Activated CD4-positive, alpha-beta T cell treated with anti-CD3 and anti-CD28 coated beads for 24 hours (primary cell): ENCODE measurements around the gene NANOS2.

Source experiments
- DNase-seq, 2 donors: peaks; one replicate each; pipeline ENCODE4 v3.0.0-alpha.2; 2020; ENCODE audit warnings: low read depth in 2 of 2

Gene NANOS2

GRCh38 chr19:45895519-45895972, 19.0 kb downstream of the NANOS2 start:
- no peak for DNase-seq

- no peak for DNase-seq
Measured at GRCh38 chr19:45890877-45891276, 23.7 kb downstream of the NANOS2 start.

GRCh38 chr19:45889210-45889885, 25.2 kb downstream of the NANOS2 start:
- DNase-seq = no peak

GRCh38 chr19:45887200-45887710, 27.3 kb downstream of the NANOS2 start:
- DNase-seq = no peak

- peak; percentile 78 to 81 for DNase-seq
Measured at GRCh38 chr19:45886427-45887199, 28.0 kb downstream of the NANOS2 start.

- peak; percentile 74 to 75 for DNase-seq
Measured at GRCh38 chr19:45885556-45886426, 28.8 kb downstream of the NANOS2 start, which contains the start of gene IRF2BP1. Gene IRF2BP1 (minus strand): TSS chr19:45886141. CDS start chr19:45885774, 367 bp downstream.

GRCh38 chr19:45884682-45885555, 29.7 kb downstream of the NANOS2 start:
- no peak for DNase-seq

- no peak for DNase-seq
Measured at GRCh38 chr19:45883881-45884681, 30.5 kb downstream of the NANOS2 start.

GRCh38 chr19:45883586-45883880, 31.0 kb downstream of the NANOS2 start:
- DNase-seq = no peak

- DNase-seq = peak; percentile 75 to 85
Measured at GRCh38 chr19:45882652-45883585, 31.7 kb downstream of the NANOS2 start.

- no peak for DNase-seq
Measured at GRCh38 chr19:45881909-45882528, 32.6 kb downstream of the NANOS2 start.

GRCh38 chr19:45881082-45881908, 33.3 kb downstream of the NANOS2 start:
- no peak for DNase-seq

- no peak for DNase-seq
Measured at GRCh38 chr19:45879971-45880370, 34.6 kb downstream of the NANOS2 start.

- no peak for DNase-seq
Measured at GRCh38 chr19:45879055-45879454, 35.5 kb downstream of the NANOS2 start.

GRCh38 chr19:45878043-45878794, 36.4 kb downstream of the NANOS2 start:
- no peak for DNase-seq

- DNase-seq = no peak
Measured at GRCh38 chr19:45876411-45877197, 38.0 kb downstream of the NANOS2 start.

GRCh38 chr19:45876161-45876410, 38.5 kb downstream of the NANOS2 start:
- no peak for DNase-seq
